ENCODE measurements around the gene KAT2B.

The KAT2B gene

DNA sequence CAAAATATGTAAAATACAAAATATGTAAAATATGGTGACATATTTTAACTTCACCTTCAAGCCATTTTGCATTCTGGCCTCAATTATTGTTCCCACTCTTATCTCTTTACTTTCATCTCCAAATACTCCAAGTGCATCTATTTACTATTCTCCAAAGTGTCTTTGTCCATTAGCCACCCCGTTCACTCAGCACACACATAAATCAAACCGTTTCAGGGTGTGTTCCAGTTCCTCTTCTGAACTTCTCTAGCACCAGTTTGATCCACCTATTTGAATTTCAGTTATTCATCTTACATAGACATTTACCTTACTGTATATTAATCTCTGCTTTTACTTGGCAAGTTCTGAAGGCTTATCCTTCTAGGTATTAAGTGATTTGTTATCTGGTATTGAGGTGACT lies 100.6 kb downstream of the KAT2B start:
- in situ Hi-C loops (cut with HindIII; ENCODE audit: low sequenced_read_pairs), result no loop called here

DNA sequence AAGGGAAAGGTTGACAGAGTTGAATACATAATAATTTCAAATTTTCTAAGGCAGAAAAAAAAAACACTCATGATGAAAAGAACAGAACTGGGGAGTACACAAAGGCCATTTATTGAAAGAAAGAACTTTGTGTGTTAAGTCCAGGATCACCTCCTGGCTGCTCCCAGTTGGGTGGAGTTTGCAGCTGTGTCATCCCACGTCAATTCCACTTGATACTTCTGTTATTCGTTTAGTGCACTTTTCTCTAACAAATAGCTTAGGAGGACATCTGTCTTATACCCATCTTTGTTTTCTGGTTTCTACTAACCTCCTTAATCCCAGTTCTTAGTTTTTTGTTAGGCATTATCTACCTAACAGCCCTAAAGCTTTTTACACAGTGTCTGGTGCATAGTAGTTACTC lies 101.1 kb downstream of the KAT2B start:
- in situ Hi-C loops (cut with HindIII; ENCODE audit: low sequenced_read_pairs), result no loop called here

DNA sequence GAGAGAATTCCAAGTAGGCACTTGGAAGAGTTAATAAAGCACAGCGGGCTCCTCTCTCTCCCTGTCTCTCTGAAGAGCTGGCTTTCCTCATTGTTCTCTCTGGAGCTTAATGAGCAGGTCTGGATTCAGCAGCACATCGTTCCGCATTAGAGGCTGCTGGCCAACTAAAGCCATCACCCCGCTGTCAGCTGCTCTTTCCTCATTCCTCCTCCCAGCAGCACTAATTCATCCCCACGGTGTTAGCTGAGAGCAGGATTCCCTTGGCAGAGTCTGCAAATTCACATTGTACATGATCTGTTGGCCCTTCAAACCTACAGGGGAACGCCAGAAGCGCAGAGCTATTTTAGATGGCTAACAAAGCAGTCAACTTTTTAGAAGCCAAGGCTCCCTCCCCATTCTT lies 101.6 kb downstream of the KAT2B start:
- in situ Hi-C loops (cut with HindIII; ENCODE audit: low sequenced_read_pairs), result no loop called here

DNA sequence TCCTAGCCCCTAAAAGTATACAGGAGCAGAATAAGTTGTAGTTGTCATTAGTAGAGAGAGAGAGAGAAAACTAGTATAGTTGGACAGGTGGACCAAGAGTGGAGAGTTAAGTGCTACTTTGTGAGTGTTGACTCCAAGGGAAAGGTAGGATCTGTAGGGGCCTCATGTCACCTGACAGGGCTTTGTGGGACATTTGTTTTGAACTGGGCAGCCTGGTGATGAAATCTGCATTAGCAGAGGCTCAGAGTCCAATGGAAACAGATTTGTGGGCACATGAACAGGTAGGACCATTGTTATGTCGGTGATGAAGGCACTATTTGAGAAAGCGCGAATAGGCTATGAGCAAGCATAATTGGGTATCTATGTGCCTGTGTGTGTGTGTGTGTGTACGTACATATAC lies 102.3 kb downstream of the KAT2B start:
- in situ Hi-C loops (cut with HindIII; ENCODE audit: low sequenced_read_pairs), result no loop called here

DNA sequence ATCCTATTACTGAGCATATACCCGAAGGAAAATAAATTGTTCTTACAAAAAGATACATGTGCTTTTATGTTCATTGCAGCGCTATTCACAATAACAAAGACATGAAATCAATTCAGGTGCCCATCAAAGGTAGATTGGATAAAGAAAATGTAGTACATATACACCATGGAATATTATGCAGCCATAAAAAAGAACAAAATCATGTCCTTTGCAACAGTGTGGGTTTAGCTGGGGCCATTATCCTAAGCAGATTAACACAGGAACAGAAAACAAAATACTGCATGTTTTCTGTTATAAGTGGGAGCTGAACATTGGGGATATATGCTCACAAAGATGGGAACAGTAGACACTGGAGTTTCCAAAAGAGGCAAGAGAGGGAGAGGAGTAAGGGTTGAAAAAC lies 103.3 kb downstream of the KAT2B start:
- in situ Hi-C loops (cut with HindIII; ENCODE audit: low sequenced_read_pairs), result no loop called here

DNA sequence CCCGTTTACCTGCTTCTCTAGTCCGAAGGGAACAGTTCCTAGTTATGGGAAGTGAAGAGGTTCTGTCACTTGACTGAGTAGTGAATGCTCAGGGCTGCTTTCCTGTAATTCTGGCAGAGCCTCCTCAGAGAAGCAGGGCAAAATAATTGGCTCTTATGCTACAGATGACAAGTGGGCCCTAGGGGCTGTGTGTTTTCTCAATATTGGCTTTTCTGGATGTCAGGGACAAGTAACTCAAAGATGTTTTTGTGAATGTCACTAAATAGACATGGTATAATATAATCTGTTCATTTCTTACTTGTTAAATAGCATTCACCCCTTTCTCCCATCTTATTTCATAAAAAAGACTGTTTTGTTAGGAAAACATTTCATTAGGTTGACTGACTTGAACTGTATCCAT lies 105.6 kb downstream of the KAT2B start:
- in situ Hi-C loops (cut with HindIII; ENCODE audit: low sequenced_read_pairs), result no loop called here

DNA sequence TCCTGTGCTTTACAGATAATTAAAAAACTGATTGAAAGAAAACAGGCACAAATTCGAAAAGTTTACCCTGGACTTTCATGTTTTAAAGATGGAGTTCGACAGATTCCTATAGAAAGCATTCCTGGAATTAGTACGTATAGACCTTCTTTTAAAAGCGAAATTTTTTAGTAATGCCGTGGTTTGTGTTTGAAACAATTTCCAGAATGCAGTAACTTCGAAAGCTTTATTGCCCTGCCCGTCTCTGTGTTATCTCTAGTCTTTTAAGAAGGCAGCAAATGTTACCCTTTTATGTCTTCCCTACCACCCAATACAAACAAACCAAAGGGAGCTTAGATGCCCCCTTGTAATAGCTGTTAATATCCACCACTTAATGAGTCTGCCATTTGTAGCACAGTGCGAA lies 106.1 kb downstream of the KAT2B start:
- in situ Hi-C loops (cut with HindIII; ENCODE audit: low sequenced_read_pairs), result no loop called here

DNA sequence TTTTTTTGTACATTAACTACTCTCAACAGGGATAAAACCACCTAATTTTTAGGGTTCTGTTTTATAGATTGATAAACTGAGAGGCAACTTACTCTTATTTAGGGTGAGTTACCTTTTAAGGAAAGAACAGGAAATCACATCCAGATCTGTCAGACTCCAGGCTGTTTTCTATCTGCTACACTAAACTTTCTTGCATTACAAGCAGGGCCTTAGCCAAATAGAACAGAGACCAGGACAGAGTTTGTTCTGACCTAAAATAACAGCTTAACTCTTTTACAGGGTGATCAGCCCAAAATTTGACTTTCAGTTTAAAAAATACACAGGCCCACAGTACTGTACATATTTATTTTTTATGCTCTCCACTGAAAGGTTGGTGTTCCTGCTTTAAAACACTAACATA lies 107.1 kb downstream of the KAT2B start:
- in situ Hi-C loops (cut with HindIII; ENCODE audit: low sequenced_read_pairs), result no loop called here

DNA sequence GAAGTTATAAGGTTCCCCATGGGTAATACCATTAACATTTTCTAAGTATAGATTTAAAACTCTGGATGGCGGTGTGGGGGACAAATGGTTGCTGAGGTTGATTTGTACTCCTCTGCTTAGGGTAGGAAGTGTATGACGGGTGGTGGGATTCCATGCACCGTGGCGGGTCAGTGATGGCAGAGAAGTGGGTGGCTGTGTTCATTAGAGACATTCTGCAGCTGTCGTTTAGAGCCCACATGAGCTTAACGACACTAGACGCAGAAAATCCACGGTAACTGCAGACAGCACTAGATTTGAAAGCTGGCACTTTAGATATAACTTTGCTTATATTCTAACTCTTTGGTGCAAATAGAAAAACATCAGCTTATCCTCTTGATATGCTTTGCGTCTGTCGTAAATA lies 108.2 kb downstream of the KAT2B start:
- in situ Hi-C loops (cut with HindIII; ENCODE audit: low sequenced_read_pairs), result no loop called here

DNA sequence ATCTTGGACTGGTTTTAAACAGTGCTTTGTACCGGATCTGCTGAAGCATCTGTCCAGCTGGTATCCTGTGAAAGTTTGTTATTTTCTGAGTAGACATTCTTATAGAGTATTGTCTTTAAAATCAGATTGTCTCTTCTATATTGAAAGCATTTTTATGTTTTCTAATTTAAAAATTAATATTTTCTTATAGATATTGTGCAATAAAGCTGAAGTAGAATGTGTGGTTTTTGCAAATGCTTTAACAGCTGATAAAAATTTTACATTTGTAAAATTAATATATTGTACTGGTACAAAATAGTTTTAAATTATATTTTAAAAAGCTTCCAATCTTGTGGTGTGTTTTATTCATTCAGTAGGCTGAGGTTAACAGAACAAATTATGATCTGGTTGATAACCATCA lies 113.8 kb downstream of the KAT2B start:
- in situ Hi-C loops (cut with HindIII; ENCODE audit: low sequenced_read_pairs), result no loop called here

DNA sequence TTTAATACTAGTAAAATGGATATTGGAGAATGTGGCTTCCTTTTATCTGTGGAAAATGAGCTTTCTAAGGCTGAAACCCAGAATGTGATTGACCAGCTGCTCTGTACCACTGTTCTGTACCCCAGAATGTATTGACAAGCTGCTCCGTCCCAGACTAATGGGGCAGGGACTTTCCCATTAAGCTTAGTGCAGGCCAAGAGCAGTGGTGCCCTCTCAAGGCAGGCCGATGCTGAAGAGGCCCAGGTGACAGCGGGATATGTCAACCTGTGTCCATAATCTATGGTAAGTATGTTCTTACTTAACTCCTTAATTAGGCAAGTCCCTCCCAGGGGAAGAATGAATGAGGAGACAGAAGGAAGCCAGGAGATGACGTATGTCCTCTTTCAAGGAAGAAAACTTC lies 114.7 kb downstream of the KAT2B start:
- in situ Hi-C loops (cut with HindIII; ENCODE audit: low sequenced_read_pairs), result no loop called here

DNA sequence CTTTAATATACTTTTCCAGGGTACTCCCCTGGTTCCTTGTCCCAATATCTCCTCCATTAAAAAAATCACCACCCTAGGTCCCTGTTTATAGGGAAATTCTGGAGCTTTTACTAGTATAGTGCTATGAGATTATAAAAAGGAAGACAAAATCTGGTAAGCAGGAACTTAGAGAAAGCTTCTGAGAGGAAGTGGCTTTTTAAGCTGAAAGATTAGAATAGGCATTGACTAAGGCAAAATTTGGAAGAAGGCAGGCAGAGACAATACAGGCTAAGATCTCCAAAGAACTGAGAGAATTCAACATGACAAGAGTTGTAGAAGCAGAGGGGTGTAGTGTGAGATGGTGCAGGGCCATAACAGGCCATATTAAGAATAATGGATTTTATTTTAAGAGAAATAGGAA lies 120.0 kb downstream of the KAT2B start:
- in situ Hi-C loops (cut with HindIII; ENCODE audit: low sequenced_read_pairs), result no loop called here

DNA sequence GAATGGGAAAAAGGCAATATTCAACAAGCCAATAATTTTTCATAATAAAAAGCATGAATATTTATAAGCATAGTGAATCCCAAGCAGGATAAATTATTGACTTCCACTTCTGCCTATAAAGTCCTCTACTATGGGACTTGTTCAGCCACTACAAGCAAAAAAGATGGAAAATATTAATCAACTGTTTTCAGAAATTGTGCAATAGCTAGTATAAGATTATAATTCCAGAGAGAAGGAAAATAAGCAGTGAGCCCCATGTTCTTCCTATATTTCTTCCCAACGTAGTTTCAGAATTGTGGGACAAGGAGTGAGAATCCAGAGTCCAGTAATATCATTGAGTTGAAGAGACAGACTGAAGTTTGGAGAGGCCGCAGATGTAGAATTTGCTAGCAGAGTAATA lies 121.5 kb downstream of the KAT2B start:
- in situ Hi-C loops (cut with HindIII; ENCODE audit: low sequenced_read_pairs), result no loop called here

DNA sequence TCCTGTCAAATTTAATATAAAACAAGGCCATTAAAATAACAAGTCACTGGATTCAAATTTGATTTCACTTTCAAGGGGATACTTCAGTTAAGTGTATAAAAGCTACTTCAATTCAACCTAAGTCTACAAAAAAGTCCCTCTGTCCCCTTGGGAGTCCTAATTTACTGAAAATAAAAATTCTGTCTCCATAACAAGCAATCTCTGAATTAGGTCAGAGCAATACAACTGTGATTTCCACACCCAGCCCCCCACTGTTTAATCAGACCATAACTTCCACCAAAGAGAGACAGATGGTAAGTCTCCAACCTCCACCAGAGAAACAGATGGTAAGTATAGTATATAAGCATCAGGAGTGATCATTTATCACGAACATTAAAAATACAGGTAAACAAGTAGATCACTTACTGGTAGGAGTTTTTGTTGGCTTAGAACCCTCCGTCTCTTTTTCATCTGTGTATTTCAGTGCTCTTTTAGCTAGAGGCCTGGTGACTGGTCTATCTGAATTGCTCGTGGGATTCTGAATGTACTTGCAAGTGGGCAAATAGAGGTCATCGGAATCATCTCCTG lies 133.7 kb downstream of the KAT2B start:
- in situ Hi-C loops (cut with HindIII; ENCODE audit: low sequenced_read_pairs), result no loop called here

DNA sequence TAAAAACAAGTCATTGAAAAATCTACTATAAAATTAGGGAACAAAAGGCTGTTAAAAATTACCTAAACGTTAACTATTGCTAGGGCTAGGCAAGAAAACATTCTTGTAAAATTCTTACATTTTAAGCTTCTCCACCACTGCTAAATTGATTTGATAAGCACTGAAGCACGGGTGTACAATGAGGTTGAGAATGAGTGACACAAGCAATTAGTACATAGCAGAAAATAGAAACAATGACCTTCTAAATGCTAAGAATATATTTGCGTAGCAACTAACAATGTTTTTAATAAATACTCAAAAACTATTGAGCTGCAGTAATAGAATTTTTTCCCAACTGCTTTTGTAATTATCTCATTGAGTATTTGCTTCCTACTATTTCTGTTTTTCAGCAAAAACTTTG lies 141.0 kb downstream of the KAT2B start:
- in situ Hi-C loops (cut with HindIII; ENCODE audit: low sequenced_read_pairs), result loop anchor here (25.0 kb wide), 1 partner anchor 294 kb away; no protein-coding TSS in a partner anchor

DNA sequence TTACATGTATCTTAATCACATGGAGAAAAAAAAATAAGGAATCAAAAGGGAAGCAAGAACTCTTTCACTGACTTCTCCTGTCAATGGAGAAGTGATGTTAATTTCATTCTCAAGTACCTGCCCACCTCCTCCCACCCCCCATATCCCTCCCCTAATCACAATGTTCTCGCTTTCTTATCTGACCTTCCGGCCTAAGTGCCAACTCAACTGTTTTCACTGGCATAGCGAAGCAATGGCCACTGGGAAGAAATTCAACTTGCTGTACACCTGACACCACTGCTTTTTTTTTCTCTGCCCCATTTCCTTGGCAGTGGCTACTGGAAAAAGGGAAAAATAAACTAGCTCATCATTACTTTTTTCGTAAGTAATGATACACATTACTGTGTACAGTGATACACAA lies 142.0 kb downstream of the KAT2B start:
- in situ Hi-C loops (cut with HindIII; ENCODE audit: low sequenced_read_pairs), result loop anchor here (25.0 kb wide), 1 partner anchor 295 kb away; no protein-coding TSS in a partner anchor

DNA sequence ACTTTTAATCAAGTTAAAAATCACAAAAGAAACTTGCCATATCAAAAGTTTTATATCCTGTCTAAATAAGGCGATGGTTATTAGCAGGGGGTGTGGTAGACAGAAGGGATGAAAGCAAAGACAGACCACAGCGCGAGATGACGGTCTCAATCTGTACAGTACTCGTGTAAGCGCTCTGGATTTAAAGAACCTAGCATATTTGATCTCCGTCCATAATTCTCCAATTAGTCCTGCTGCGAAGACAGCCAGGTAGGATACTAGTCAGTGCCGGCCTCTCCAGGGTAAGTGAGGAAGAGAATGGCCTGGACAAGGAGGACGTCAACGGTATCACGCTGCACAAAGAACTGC lies 145.1 kb downstream of the KAT2B start:
- in situ Hi-C loops (cut with HindIII; ENCODE audit: low sequenced_read_pairs), result loop anchor here (25.0 kb wide), 1 partner anchor 298 kb away; no protein-coding TSS in a partner anchor

DNA sequence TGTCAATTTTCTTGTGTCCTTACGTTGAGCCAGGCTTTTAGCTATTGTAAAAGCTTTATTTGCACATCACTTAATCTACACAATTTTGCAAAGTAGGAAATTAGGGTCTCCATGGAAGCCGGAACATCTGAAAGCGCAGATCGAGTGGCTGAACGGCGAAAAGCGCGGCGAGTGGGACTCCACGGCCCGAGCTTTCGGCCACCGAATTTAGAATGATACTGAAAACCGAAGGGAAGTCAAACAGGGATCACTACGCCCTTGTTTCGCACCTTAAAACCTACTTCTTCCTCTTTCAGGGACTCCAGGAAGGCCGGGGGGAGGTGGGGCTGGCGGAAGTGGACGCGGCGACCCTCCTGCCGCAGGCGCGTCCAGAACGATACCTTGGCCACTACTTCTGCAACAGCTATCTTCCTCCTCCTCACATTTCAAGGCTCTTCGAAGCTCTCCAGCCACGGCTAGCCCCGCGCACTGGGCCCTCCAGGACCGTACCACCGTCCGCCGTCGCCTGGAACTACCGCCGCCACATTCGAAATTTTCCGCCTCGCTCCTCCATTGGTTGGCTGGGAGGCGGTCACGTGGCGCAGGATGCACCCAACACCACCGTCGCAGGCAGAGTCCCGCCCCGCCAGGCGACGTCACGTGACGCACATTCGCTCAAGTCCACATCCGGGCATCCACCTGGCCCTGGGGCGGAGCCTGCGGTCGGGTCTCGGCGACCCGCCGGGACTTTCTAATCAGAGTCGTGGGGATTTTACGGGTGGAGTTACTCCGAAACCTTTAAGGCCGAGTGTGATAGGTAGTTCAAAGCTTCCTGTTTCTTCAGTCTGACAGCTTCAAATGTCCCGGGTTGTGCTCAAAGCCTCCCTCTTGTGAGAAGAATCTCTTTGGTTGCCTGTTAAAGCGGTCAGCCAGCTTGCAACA lies 145.7 kb downstream of the KAT2B start, which contains the start of gene SGO1:
Gene SGO1 (minus strand): TSS at position 528 of the 921 bp plus-strand sequence. CDS start 2,179 bp downstream, outside the sequence.
- in situ Hi-C loops (cut with HindIII; ENCODE audit: low sequenced_read_pairs), result loop anchor here (25.0 kb wide), 1 partner anchor 299 kb away; no protein-coding TSS in a partner anchor

DNA sequence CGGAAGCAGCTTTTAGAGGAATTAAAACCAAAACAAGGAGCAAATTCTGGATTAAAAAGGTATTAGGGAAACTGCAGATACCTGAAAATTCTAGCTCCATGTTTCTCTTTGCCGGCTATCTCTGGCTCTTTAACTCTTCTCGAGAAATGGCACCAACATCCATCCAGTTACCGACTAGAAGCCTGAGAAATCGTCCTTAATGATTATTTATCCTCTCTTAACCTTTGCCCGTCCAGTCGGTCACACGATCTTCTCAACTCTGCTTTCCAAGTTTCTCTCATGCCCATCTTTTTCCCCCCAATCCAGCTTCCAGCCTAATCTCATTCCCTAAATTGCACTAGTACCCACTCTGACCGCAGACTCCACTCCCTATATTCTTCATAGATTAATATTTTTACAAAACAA lies 146.4 kb downstream of the KAT2B start:
- in situ Hi-C loops (cut with HindIII; ENCODE audit: low sequenced_read_pairs), result loop anchor here (25.0 kb wide), 1 partner anchor 299 kb away; no protein-coding TSS in a partner anchor

DNA sequence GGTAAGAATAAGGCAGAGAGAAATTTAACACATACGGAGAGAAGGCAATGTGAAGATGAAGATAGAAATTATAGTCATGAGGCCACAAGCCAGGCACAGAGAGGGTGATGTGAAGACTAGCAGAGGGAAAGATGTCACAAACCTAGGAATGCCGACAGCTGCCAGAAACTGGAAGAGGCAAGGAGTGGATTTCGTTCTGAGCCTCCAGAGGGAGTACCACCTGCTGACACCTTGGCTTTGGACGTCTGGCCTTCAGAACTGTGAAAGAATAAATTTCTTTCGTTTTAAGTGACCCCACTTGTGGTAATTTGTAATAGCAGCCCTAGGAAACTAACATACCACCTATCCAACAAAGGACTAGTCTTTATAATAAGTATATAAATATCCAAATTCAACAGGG lies 150.7 kb downstream of the KAT2B start:
- in situ Hi-C loops (cut with HindIII; ENCODE audit: low sequenced_read_pairs), result loop anchor here (25.0 kb wide), 1 partner anchor 304 kb away; no protein-coding TSS in a partner anchor

DNA sequence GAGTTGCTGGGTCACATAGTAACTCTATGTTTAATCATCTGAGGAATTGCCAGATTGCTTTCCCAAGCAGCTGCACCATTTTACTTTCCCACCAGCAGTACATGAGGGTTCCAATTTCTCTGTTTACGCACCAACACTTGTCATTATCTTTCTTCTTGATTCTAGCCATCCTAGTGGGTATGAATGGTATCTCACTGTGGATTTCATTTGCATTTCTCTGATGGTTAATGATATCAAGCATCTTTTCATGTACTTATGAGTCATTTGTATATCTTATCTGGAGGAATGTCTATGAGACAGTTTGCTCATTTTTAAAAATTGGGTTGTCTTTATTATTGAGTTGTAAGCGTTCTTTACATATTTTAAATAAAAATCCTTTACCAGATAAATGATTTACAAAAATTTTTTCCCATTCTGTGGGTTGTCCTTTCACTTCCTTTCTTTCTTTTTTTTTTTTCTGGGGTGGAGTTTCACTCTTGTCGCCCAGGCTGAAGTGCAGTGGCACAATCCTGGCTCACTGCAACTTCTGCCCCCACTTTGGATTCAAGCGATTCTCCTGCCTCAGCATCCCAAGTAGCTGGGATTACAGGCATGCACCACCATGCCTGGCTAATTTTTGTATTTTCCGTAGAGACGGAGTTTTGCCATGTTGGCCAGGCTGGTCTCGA lies 154.7 kb downstream of the KAT2B start:
- in situ Hi-C loops (cut with HindIII; ENCODE audit: low sequenced_read_pairs), result loop anchor here (25.0 kb wide), 1 partner anchor 308 kb away; no protein-coding TSS in a partner anchor

All from DLD1 (cell line).